Urothelium cell line (cell line): ENCODE results near the gene SF3B3.
"Not testable (repeated sequence)": the region's sequence is repeated elsewhere in the genome, so short reads cannot be mapped to it uniquely, and the experiment has no call there.

ENCODE experiments used
- DNase-seq: peaks from one replicate; pipeline ENCODE4 v3.0.0; 2011; ENCODE audit warnings: low spot score, mixed read lengths
- FAIRE-seq: peaks from 2 replicates; lab custom pipeline; 2011; peaks lifted over from hg19 to GRCh38; lab: Jason Lieb, UNC

The SF3B3 gene

GRCh38 chr16:70586731-70587130 lies 63.1 kb downstream of the SF3B3 start:
- FAIRE-seq (no peak), DNase-seq (no peak)

GRCh38 chr16:70588565-70588964 lies 64.9 kb downstream of the SF3B3 start:
- no peak for FAIRE-seq

GRCh38 chr16:70589416-70589815 lies 65.8 kb downstream of the SF3B3 start:
- not testable (repeated sequence) for DNase-seq, FAIRE-seq

More at GRCh38 chr16:70588565-70588964, 64.9 kb downstream of the SF3B3 start:
- DNase-seq = no peak

- no peak for FAIRE-seq
- DNase-seq = no peak
Observed at GRCh38 chr16:70589998-70590471, 66.4 kb downstream of the SF3B3 start.

- DNase-seq = no peak
- FAIRE-seq = no peak
Observed at GRCh38 chr16:70590722-70591415, 67.3 kb downstream of the SF3B3 start.

GRCh38 chr16:70591615-70592014 lies 68.0 kb downstream of the SF3B3 start:
- no peak for DNase-seq
- no peak for FAIRE-seq

- FAIRE-seq (no peak), DNase-seq (no peak)
Observed at GRCh38 chr16:70592106-70592571, 68.5 kb downstream of the SF3B3 start.

GRCh38 chr16:70593544-70593943 lies 69.9 kb downstream of the SF3B3 start:
- FAIRE-seq (no peak), DNase-seq (no peak)

GRCh38 chr16:70594569-70594968 lies 71.0 kb downstream of the SF3B3 start:
- DNase-seq (no peak), FAIRE-seq (no peak)

- FAIRE-seq = peak; percentile 23
- DNase-seq = no peak
Observed at GRCh38 chr16:70597135-70597835, 73.7 kb downstream of the SF3B3 start.

GRCh38 chr16:70598937-70599503 lies 75.4 kb downstream of the SF3B3 start:
- FAIRE-seq = no peak
- DNase-seq = no peak

GRCh38 chr16:70600730-70601129 lies 77.1 kb downstream of the SF3B3 start:
- FAIRE-seq (no peak), DNase-seq (no peak)

GRCh38 chr16:70601576-70602575 lies 78.3 kb downstream of the SF3B3 start:
- no peak for FAIRE-seq

GRCh38 chr16:70602831-70603230 lies 79.2 kb downstream of the SF3B3 start:
- DNase-seq (no peak), FAIRE-seq (no peak)

More at GRCh38 chr16:70601576-70602575, 78.3 kb downstream of the SF3B3 start:
- DNase-seq = no peak

- DNase-seq (peak; percentile 39), FAIRE-seq (no peak)
Observed at GRCh38 chr16:70604407-70605282, 81.0 kb downstream of the SF3B3 start.

- FAIRE-seq (no peak), DNase-seq (no peak)
Observed at GRCh38 chr16:70605283-70605657, 81.7 kb downstream of the SF3B3 start.

- DNase-seq (no peak), FAIRE-seq (no peak)
Observed at GRCh38 chr16:70608521-70608920, 84.9 kb downstream of the SF3B3 start.

- FAIRE-seq = no peak
Observed at GRCh38 chr16:70610273-70611223, 86.9 kb downstream of the SF3B3 start.

More at GRCh38 chr16:70610273-70611223, 86.9 kb downstream of the SF3B3 start:
- no peak for DNase-seq
